Thyroid gland (tissue), 4 donors: Measurements from ENCODE around the gene NLGN1. TPM values are rescaled to one million over a fixed set of nuclear protein-coding genes. Genes with fewer than 3 reads are reported as not detected.
"Not testable (repeated sequence)": the region's sequence is repeated elsewhere in the genome, so short reads cannot be mapped to it uniquely, and the experiment has no call there.

ENCODE experiments used
- DNase-seq, 2 donors: peaks; one replicate each; pipeline ENCODE4 v3.0.0-alpha.2; 2019
- H3K27ac ChIP-seq, 3 donors: fragments of 200-600 bp; sonication (generic); 1 replicate in 2 of 3; 2 replicates in 1 of 3; pipeline ENCODE4 v1.5.1; 2016 to 2019; ENCODE audit warnings: mild to moderate bottlenecking in 1 of 3, moderate library complexity in 1 of 3
- H3K27me3 ChIP-seq: fragments of 200-600 bp; sonication (generic); one replicate; pipeline ENCODE4 v1.5.1; 2019
- H3K36me3 ChIP-seq, 2 donors: fragments of 200-600 bp; sonication (generic); one replicate each; pipeline ENCODE4 v1.5.1; 2016 to 2019
- H3K4me1 ChIP-seq, 2 donors: fragments of 200-600 bp; sonication (generic); one replicate each; pipeline ENCODE4 v1.5.1; 2017 to 2019
- H3K4me3 ChIP-seq, 3 donors: fragments of 200-600 bp; sonication (generic); replicated peaks in 1 of 3; 1 replicate in 2 of 3; 2 replicates in 1 of 3; pipeline ENCODE4 v1.5.1; 2016; ENCODE audit warnings: mild to moderate bottlenecking in 1 of 3
- H3K9me3 ChIP-seq: fragments of 200-600 bp; sonication (generic); one replicate; pipeline ENCODE4 v1.5.1; 2017
- CTCF ChIP-seq, 6 experiments: fragments of 200-600 bp in 3 of 6; fragments of 450-650 bp in 3 of 6; sonication (generic) in 3 of 6; IDR thresholded peaks; one replicate each; pipeline ENCODE4 v1.5.1; 2016 to 2019; ENCODE audit warnings: antibody characterized with exemption in 6 of 6, mild to moderate bottlenecking in 2 of 6, inconsistent platforms in 1 of 6, moderate library complexity in 1 of 6
- POLR2A ChIP-seq, 2 donors: fragments of 450-650 bp; IDR thresholded peaks; one replicate each; pipeline ENCODE4 v1.6.1; 2017; ENCODE audit warnings: antibody characterized with exemption in 2 of 2, mild to moderate bottlenecking in 2 of 2, moderate library complexity in 1 of 2
- WGBS, 2 donors: methylation state at CpG; one replicate each; pipeline ENCODE4 v1.1.5; 2017; 5-methylcytosine and 5-hydroxymethylcytosine counted together
- intact Hi-C: fragments of 100-400 bp; cut with DNase I; formaldehyde crosslinking; loops from one replicate; pipeline ENCODE4 v1.15.1; 2023
- total RNA-seq, 4 donors: library from RNA; depleted of rRNA; stranded (reverse); fragments of >200 nt; gene quantifications; one replicate each; pipeline ENCODE4 v1.2.3, GENCODE V29; 2016

Gene NLGN1
- total RNA-seq: 10 to 100 TPM in 1 of 4 donors, 1 to 10 TPM in 3; 2.4 to 13.9 (median 2.9) TPM

DNA sequence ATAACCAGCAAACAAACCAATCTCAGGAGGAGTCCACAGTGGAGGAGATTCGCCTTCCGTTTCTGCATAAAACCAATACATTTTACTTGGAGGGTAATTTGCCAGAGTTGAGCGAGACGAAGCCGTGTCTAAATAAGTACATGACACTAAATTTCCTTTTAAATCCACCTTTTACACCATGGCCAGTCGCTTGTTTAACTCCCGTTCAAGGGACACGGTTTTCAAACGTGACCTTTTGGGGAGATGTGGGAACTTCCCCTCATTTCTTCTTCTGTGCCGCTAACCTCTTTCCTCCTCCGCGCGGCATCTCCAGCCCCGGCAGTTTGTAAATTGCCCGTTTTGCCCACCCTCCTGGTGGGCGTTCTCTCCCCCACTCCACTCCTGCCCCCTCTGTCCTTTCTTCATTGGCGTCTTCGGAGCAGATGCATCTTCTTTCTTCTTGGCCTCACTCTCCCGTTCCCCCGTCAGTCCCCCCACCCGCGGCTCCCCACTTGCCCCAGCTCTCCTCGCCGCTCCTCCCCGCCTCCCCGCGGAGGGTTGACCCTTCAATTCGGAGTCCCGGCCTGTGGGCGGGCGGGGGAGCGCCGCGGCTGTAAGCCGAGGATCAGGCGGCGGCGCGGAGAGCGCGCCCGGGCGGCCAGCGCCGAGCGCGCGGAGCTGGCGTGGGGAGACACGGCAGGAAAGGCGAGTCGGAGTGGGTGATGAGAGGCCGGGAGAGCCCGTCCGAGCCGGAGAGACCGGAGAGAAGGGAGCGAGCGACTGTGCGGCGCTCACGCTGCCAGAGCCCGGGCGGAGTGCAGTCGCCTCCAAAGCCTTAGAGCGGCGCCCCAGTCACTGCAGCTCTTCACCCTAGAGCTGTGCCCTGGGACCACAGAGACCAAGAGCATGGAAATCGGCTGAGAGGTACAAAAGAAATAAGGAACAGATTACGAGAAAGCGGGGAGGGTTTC is at the start of gene NLGN1:
Gene NLGN1, plus strand, starts transcription at position 584 of the 950 bp plus-strand sequence.
- Histone ChIP-seq H3K36me3 (no peaks in the 10 kb centered on the region), H3K27ac (peak within 1 kb of the TSS in 2 of 3 donors; percentile 55 to 57), H3K4me3 (peak within 1 kb of the TSS; percentile 39 to 71 (median 70)), H3K27me3 (no peaks in the 10 kb centered on the region), H3K4me1 (peaks cover 3 to 4% of the 10 kb centered on the region in 2 donors), H3K9me3 (no peaks in the 10 kb centered on the region)
- TF ChIP-seq CTCF (IDR thresholded peaks at IDR 0.05) (peak in 1 of 6 experiments; percentile 19), POLR2A (IDR thresholded peaks at IDR 0.05) (peak in 1 of 2 donors; percentile 24)
- 1% methylated on average over 60 to 67 of the region's 70 CpGs for WGBS, 2 donors
- intact Hi-C loops: no loop called here
- DNase-seq: peak; percentile 75 to 76

- Histone ChIP-seq H3K27ac (no peak overlapping the region), H3K9me3 (no peaks in the 10 kb centered on the region), H3K27me3 (no peaks in the 10 kb centered on the region), H3K36me3 (no peaks in the 10 kb centered on the region), H3K4me1 (no peaks in the 10 kb centered on the region), H3K4me3 (no peak overlapping the region)
- DNase-seq: no peak
- no peak for TF ChIP-seq CTCF (IDR thresholded peaks at IDR 0.05)
- TF ChIP-seq POLR2A (IDR thresholded peaks at IDR 0.05): no peak
- intact Hi-C loops: no loop called here
Observed at GRCh38 chr3:173351886-173352285, 45.7 kb upstream of the NLGN1 start.

GRCh38 chr3:173353137-173353536 is 44.4 kb upstream of the NLGN1 start:
- H3K36me3 ChIP-seq, H3K27ac ChIP-seq, DNase-seq, intact Hi-C loops, H3K4me1 ChIP-seq, H3K27me3 ChIP-seq, H3K4me3 ChIP-seq, H3K9me3 ChIP-seq: not testable (repeated sequence)
- 68 to 74% methylated on average over 2 of the region's 2 CpGs for WGBS, 2 donors

GRCh38 chr3:173354124-173354523 is 43.4 kb upstream of the NLGN1 start:
- intact Hi-C loops: no loop called here
- H3K4me1 ChIP-seq: no peaks in the 10 kb centered on the region

DNA sequence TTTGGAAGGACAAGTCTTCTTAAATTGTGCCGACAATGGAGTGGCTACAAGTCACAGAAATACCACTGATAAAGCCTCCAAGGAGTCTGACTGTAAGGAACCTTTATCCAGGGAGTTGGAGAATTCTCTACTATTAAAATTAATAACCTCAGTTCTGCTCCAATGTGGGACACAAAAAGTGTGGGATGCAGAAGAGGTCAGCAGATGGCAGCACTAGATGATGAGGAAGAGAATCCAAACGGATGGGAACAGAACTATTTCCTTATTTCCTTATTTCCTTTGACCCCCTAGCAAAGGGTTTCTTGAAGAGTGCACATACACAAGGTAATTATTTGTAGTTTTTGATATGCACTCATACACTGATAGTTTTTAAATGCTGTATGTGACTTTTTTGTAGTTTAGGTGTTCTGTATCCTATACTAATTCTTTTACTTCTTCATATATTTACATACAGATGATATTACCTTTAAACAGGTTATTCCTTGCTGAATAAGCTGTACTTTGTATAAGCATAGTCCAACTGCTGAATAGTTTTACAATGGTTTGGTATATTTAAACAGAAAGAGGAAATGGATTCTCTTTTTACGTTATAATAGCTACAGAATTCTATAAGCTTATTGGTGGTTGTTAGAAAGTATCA is 25.6 kb upstream of the NLGN1 start:
- H3K4me3 ChIP-seq: no peak overlapping the region
- TF ChIP-seq POLR2A (IDR thresholded peaks at IDR 0.05): no peak
- peak in 5 of 6 experiments; percentile 19 to 69 (median 55) for TF ChIP-seq CTCF (IDR thresholded peaks at IDR 0.05)
- H3K27ac ChIP-seq: no peak overlapping the region
- no peaks in the 10 kb centered on the region for H3K27me3 ChIP-seq
- 46% methylated on average over 3 of the region's 3 CpGs for WGBS, 2 donors
- no peaks in the 10 kb centered on the region for H3K36me3 ChIP-seq
- no peaks in the 10 kb centered on the region for H3K4me1 ChIP-seq
- intact Hi-C loops: no loop called here
- peak; percentile 22 to 43 for DNase-seq
- no peaks in the 10 kb centered on the region for H3K9me3 ChIP-seq

More at GRCh38 chr3:173354124-173354523, 43.4 kb upstream of the NLGN1 start:
- Histone ChIP-seq H3K4me3 (no peak overlapping the region), H3K36me3 (no peaks in the 10 kb centered on the region), H3K9me3 (no peaks in the 10 kb centered on the region), H3K27me3 (no peaks in the 10 kb centered on the region), H3K27ac (no peak overlapping the region)
- 72 to 76% methylated on average over 5 of the region's 5 CpGs for WGBS, 2 donors
- DNase-seq: no peak
- TF ChIP-seq CTCF (IDR thresholded peaks at IDR 0.05): no peak
- TF ChIP-seq POLR2A (IDR thresholded peaks at IDR 0.05): no peak
